HG03159 (cell line): ENCODE measurements around the gene TUBB1.

Experiments used
- ATAC-seq: cut with Tn5 transposase; IDR thresholded peaks from one replicate; pipeline ENCODE4 v1.9.1; 2021; ENCODE audit warnings: mild to moderate bottlenecking, moderate library complexity; ENCODE audit not compliant: unreplicated experiment

The TUBB1 gene

GRCh38 chr20:58989196-58989595 is 30.0 kb upstream of the TUBB1 start:
- no peak for ATAC-seq

GRCh38 chr20:58990651-58991445 is 28.4 kb upstream of the TUBB1 start:
- no peak for ATAC-seq

DNA sequence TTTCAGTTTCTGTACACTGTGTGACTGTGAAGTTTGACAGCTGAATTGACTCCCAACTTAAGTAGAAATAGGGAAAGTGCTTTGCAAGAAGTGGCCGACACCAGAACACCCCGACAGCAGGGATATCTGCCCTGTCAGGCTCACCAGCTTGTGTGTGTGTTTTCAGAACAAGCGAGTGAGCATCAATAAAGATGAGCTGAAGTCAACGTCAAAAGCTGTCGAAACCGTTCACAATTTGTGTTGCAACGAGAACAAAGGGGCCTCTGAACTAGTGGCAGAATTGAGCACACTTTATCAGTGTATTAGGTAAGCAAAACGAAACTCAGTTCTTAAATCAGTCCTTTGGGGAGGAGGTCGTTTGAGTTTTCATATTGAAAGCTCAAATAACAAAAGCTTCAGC is 27.5 kb upstream of the TUBB1 start:
- ATAC-seq, result no peak

GRCh38 chr20:58992911-58993310 is 26.3 kb upstream of the TUBB1 start:
- no peak for ATAC-seq

DNA sequence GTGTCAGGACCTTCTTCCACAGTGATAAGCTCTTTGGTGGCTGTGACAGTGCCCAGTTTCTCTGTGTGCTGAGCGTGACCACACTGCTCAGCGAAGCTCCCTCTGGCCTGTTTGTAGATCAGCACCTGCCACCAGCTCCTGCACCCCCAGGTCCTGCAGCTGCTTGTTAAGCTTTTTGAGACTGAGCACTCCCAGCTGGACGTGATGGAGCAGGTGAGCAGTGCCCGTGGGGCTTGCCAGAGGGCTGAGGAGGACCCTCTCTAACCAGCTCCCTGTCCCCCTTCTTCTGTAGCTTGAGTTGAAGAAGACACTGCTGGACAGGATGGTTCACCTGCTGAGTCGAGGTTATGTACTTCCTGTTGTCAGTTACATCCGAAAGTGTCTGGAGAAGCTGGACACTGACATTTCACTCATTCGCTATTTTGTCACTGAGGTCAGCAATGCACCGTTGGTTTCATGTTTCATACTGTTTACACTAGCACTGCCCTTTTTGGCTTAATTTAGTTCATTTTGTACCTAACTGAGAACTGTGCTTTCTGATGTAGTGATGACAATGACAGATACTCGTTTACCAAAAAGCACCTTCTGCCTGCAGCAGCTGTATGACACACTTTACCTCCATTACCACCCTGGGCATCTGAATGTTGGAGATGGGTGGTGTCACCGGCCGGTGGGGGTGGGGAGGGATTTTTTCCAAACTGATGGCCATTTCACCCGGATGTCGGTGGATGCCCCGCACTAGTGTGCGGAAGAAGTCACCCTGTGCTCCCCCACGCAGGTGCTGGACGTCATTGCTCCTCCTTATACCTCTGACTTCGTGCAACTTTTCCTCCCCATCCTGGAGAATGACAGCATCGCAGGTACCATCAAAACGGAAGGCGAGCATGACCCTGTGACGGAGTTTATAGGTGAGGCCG is 25.6 kb upstream of the TUBB1 start:
- ATAC-seq, result no peak

DNA sequence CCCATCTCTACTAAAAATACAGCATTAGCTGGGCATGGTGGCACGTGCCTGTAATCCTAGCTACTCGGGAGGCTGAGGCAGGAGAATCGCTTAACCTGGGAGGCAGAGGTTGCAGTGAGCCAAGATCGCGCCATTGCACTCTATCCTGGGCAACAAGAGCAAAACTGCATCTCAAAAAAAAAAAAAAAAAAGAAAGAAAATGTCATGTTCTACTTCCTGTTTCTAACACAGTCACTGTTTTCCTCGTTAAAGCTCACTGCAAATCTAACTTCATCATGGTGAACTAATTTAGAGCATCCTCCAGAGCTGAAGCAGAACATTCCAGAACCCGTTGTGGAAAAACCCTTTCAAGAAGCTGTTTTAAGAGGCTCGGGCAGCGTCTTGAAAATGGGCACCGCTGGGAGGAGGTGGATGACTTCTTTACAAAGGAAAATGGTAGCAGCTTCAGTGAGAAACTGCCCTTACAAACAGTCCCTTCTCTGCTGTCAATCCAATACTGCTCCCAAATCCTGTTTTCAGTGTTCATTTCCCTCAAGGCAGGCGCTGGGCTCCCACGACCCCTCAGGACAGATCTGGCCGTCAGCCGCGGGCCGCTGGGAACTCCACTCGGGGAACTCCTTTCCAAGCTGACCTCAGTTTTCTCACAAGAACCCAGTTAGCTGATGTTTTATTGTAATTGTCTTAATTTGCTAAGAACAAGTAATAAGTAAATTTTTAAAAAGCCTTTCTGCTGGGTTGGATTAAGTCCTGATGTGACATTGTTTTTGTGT is 24.7 kb upstream of the TUBB1 start:
- no peak for ATAC-seq

- ATAC-seq, result no peak
Observed at GRCh38 chr20:58995461-58996225, 23.6 kb upstream of the TUBB1 start.

GRCh38 chr20:58996226-58996611 is 23.0 kb upstream of the TUBB1 start:
- no peak for ATAC-seq

DNA sequence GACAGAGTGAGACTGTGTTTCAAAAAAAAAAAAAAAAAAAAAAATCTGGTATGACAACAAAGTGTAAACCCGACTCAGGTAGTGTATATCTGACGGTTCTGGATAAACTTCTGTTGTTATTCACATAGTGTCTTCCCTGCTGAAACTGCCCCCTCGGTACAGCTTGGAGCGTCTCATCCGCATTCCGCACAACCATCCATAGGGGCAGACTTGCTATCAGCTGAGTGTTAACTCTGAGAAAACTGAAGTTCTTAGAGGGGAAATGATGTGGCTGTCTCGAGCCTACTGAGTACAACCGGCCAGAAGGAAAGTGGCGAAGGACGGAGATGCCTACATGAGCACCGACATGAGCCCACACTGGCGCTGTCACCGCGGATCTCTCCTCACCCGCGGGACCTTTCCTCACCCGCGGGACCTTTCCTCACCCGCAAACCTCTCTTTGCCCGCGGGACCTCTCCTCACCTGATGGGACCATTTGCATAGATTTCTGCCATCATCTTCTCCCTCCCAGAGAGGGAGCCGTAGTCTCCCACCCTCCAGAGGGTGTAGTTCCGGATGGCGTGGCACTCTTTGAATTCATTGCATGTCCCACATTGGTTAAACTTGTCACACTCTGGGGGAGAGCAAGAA is 22.0 kb upstream of the TUBB1 start:
- no peak for ATAC-seq

DNA sequence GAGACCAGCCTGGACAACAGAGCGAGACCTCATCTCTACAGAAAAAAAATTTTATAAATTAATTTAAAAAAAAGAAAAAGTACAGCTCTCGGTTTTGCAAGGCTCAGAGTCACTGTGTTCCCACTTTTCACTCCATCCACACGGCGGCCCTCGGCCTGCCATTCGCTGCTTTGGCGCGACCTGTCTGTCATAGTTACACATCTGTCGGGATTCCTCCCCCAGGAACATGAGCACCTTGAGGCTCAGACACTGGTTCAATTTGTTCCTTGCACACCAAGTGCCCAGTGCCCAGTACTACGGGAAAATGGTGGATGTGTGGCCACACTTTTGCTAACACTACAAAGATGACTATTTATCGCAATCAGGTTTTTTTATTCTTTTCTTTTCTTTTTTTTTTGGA is 20.6 kb upstream of the TUBB1 start:
- no peak for ATAC-seq

- no peak for ATAC-seq
Observed at GRCh38 chr20:59000326-59000725, 18.9 kb upstream of the TUBB1 start.

- ATAC-seq, result no peak
Observed at GRCh38 chr20:59001068-59001448, 18.2 kb upstream of the TUBB1 start.

GRCh38 chr20:59001449-59002171 is 17.6 kb upstream of the TUBB1 start:
- ATAC-seq, result no peak

GRCh38 chr20:59002388-59002787 is 16.8 kb upstream of the TUBB1 start:
- ATAC-seq, result no peak

DNA sequence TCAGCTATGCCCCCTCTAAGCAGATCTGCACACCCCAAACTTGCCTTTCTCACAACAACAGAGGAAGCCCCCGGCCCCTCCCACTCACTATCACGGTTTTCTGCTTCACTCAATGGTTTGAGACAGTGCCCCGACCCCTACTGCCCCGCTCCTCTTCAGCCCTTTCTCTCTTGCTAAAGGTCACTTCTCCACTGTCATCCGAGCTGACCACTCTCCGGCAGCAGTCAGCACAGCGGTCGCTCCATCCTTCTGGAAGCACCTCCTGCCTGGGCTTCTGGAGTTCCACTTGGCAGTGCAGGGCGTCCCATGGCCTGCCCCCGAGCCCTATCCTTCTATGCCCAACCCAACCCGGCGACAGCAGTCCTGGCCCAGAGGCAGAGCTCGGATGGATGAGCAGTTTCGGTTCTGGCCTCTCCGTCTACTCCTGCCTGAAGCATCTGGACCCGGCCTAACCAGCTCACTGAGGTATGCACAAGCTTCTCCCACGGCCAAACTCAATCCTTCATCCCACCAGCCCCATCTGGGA is 16.3 kb upstream of the TUBB1 start:
- ATAC-seq, result no peak

GRCh38 chr20:59003836-59004492 is 15.3 kb upstream of the TUBB1 start:
- no peak for ATAC-seq

DNA sequence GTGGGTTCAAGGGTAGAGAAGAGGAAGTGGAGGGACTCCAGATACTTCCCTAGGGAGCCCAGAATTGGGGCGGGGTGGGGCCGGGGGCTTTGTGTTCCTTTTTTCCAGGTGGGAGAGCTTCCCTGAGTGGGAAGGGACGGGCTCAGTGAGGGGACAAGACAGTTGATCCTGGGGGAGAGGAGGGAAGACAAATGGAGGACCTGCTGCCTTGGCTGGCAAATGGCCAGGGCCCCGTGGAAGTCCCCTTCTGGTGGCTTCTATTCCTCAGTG is 14.8 kb upstream of the TUBB1 start:
- no peak for ATAC-seq

DNA sequence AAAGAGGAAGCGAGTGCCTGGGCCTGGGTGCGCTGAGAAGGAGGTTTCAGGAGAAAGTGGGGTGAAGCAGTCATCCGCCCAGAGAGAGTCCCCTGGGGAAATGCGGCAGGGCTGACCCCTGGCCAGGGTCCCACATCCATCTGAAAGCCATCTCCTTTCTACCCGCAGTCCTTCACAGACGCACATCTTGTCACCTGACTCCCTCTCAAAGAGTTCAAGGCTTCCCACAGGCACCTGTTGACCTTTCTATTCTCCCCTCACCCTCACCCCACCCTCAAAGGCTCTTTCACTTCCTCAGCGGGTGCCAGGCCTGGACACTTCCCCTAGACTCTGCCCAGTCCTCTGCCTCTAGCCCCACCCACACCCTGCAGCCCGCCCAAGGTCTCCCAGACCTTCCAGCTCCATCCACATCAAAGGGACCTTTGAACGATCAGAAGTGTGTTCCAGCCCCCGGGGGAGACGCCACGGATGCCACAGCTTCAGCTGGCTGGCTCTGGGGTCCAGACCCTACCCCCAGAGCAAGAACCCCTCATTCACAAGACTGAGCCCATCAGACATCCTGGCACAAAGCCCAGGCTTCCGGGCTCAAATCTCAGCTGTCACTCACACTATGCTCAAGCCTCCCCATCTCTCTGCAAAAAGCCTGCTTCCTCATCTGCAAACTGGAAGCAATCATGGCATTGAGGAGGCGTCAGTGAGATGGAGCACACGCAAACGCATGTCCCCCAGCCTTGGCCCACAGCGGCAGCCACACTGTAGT is 14.3 kb upstream of the TUBB1 start:
- peak; percentile 55 for ATAC-seq
